Lung (tissue), 4 donors: ENCODE results near the gene RAI2. TPM values are rescaled to one million over a fixed set of nuclear protein-coding genes. Genes with fewer than 3 reads are reported as not detected.

Experiments
- polyA plus RNA-seq, 2 donors: library from polyadenylated mRNA; stranded (reverse); fragments of 200-250 nt; gene quantifications; one replicate each; pipeline ENCODE4 v1.2.1, GENCODE V29; 2013
- total RNA-seq, 2 donors: library from RNA; depleted of rRNA in 1 of 2; stranded (reverse); fragments of >200 nt in 1 of 2; gene quantifications; one replicate each; pipeline ENCODE4 v1.2.1, GENCODE V29; 2014 to 2021
- donor health status: Bipolar disorder and iron deficiency.
- donor health status: healthy.
- donor health status: DM: yes; HTN: yes; CAD: no.

Gene RAI2
- total and polyA plus RNA-seq, 4 donors: 11.5 to 19.9 (median 13.6) TPM

Other genes starting within 250 kb of the RAI2 start
- gene SCML1, start 123.8 kb downstream of the RAI2 start, total RNA-seq: 10 to 100 TPM in 1 of 2 donors, 1 to 10 TPM in 1; 7.3 to 21.8 TPM
- 10 to 100 TPM in 1 of 2 donors, 1 to 10 TPM in 1; 6.5 to 30.8 TPM for gene SCML1, start 123.8 kb downstream of the RAI2 start, polyA plus RNA-seq